Spinal cord (tissue), 10 donors: ENCODE data around the gene ATG5. TPM values are rescaled to one million over a fixed set of nuclear protein-coding genes. Genes with fewer than 3 reads are reported as not detected.
"Not testable (repeated sequence)": the region's sequence is repeated elsewhere in the genome, so short reads cannot be mapped to it uniquely, and the experiment has no call there.

ENCODE experiments used
- DNase-seq, 6 donors: peaks; one replicate each; pipeline versions ENCODE4 v3.0.0 to v3.0.0-alpha.2; 2013 to 2015; ENCODE audit warnings: low spot score in 6 of 6, low read depth in 4 of 6
- H3K27ac ChIP-seq: one replicate; pipeline ENCODE4 v1.5.1; 2013; ENCODE audit warnings: low read depth, low read length, control low read depth
- H3K27me3 ChIP-seq: one replicate; pipeline ENCODE4 v1.6.1; 2013; ENCODE audit warnings: low read length; ENCODE audit not compliant: control insufficient read depth, insufficient read depth
- H3K36me3 ChIP-seq: one replicate; pipeline ENCODE4 v1.6.1; 2013; ENCODE audit warnings: low read length; ENCODE audit not compliant: control insufficient read depth, insufficient read depth
- H3K4me1 ChIP-seq: one replicate; pipeline ENCODE4 v1.6.1; 2013; ENCODE audit warnings: low read length; ENCODE audit not compliant: control insufficient read depth, insufficient read depth
- H3K4me3 ChIP-seq: one replicate; pipeline ENCODE4 v1.5.1; 2013; ENCODE audit warnings: low read depth, low read length, control low read depth
- H3K9me3 ChIP-seq: one replicate; pipeline ENCODE4 v1.6.1; 2013; ENCODE audit warnings: low read length; ENCODE audit not compliant: control insufficient read depth, insufficient read depth
- WGBS: methylation state at CpG from one replicate; pipeline ENCODE4 v1.1.5; 2013; ENCODE audit warnings: missing lambda C conversion rate; ENCODE audit not compliant: insufficient coverage; 5-methylcytosine and 5-hydroxymethylcytosine counted together
- polyA plus RNA-seq, 2 donors: library from polyadenylated mRNA; unstranded; fragments of 120-200 nt; gene quantifications; one replicate each; pipeline ENCODE4 v1.2.1, GENCODE V29; 2013; ENCODE audit not compliant: insufficient read length in 2 of 2
- total RNA-seq, 2 donors: library from RNA; depleted of rRNA in 1 of 2; stranded (reverse); fragments of 120-200 nt in 1 of 2; fragments of >200 nt in 1 of 2; gene quantifications; one replicate each; pipeline versions ENCODE4 v1.2.3 to v1.2.4, GENCODE V29; 2013 to 2014
- donor health status: healthy.

ATG5 gene
- total and polyA plus RNA-seq, 4 donors = 29.1 to 63.8 (median 35.4) TPM

GRCh38 chr6:106243261-106243660, 82.3 kb downstream of the ATG5 start:
- no peak overlapping the region for H3K4me3 ChIP-seq
- H3K4me1 ChIP-seq = no peaks in the 10 kb centered on the region
- 91% methylated on average over 2 of the region's 4 CpGs for WGBS
- H3K9me3 ChIP-seq = no peaks in the 10 kb centered on the region
- H3K27ac ChIP-seq = no peak overlapping the region
- H3K36me3 ChIP-seq = no peaks in the 10 kb centered on the region
- no peak for DNase-seq
- H3K27me3 ChIP-seq = no peaks in the 10 kb centered on the region

GRCh38 chr6:106241498-106241897, 84.1 kb downstream of the ATG5 start:
- no peak for DNase-seq
- Histone ChIP-seq H3K4me3 (no peak overlapping the region), H3K4me1 (no peaks in the 10 kb centered on the region), H3K36me3 (no peaks in the 10 kb centered on the region), H3K27ac (no peak overlapping the region), H3K9me3 (no peaks in the 10 kb centered on the region), H3K27me3 (no peaks in the 10 kb centered on the region)

GRCh38 chr6:106237286-106237685, 88.3 kb downstream of the ATG5 start:
- no CpG with 5 or more reads among the region's 1 CpG for WGBS
- no peaks in the 10 kb centered on the region for H3K36me3 ChIP-seq
- no peak overlapping the region for H3K4me3 ChIP-seq
- H3K27ac ChIP-seq = no peak overlapping the region
- no peak for DNase-seq
- no peaks in the 10 kb centered on the region for H3K27me3 ChIP-seq
- H3K4me1 ChIP-seq = no peaks in the 10 kb centered on the region
- no peaks in the 10 kb centered on the region for H3K9me3 ChIP-seq

GRCh38 chr6:106229876-106230445, 95.6 kb downstream of the ATG5 start:
- not testable (repeated sequence) for H3K4me3 ChIP-seq, H3K9me3 ChIP-seq, DNase-seq, H3K36me3 ChIP-seq, H3K27ac ChIP-seq, H3K4me1 ChIP-seq, H3K27me3 ChIP-seq
- WGBS = 100% methylated on average over 1 of the region's 5 CpGs

- WGBS = 95% methylated on average over 16 of the region's 17 CpGs
- Histone ChIP-seq H3K4me1 (no peaks in the 10 kb centered on the region), H3K36me3 (peaks cover 4% of the 10 kb centered on the region), H3K4me3 (no peak overlapping the region), H3K9me3 (no peaks in the 10 kb centered on the region), H3K27me3 (no peaks in the 10 kb centered on the region), H3K27ac (no peak overlapping the region)
- DNase-seq = no peak
Measured at GRCh38 chr6:106227612-106228507, 97.7 kb downstream of the ATG5 start.

GRCh38 chr6:106226676-106227075, 98.9 kb downstream of the ATG5 start:
- no peaks in the 10 kb centered on the region for H3K9me3 ChIP-seq
- H3K4me1 ChIP-seq = no peaks in the 10 kb centered on the region
- no peak overlapping the region for H3K4me3 ChIP-seq
- no CpG with 5 or more reads among the region's 2 CpGs for WGBS
- H3K27ac ChIP-seq = no peak overlapping the region
- H3K36me3 ChIP-seq = peaks cover 4% of the 10 kb centered on the region
- no peak for DNase-seq
- no peaks in the 10 kb centered on the region for H3K27me3 ChIP-seq

GRCh38 chr6:106225581-106225980, 100.0 kb downstream of the ATG5 start:
- H3K9me3 ChIP-seq = no peaks in the 10 kb centered on the region
- H3K27ac ChIP-seq = no peak overlapping the region

GRCh38 chr6:106223300-106223930, 102.1 kb downstream of the ATG5 start:
- H3K27me3 ChIP-seq = no peaks in the 10 kb centered on the region
- peak in 5 of 6 donors; percentile 29 to 87 (median 45) for DNase-seq

More at GRCh38 chr6:106225581-106225980, 100.0 kb downstream of the ATG5 start:
- H3K27me3 ChIP-seq = no peaks in the 10 kb centered on the region
- peaks cover 4% of the 10 kb centered on the region for H3K36me3 ChIP-seq
- no peaks in the 10 kb centered on the region for H3K4me1 ChIP-seq
- no peak for DNase-seq
- no peak overlapping the region for H3K4me3 ChIP-seq

GRCh38 chr6:106220485-106220884, 105.1 kb downstream of the ATG5 start:
- H3K4me3 ChIP-seq = no peak overlapping the region
- H3K27me3 ChIP-seq = no peaks in the 10 kb centered on the region
- H3K27ac ChIP-seq = no peak overlapping the region
- DNase-seq = no peak
- no peaks in the 10 kb centered on the region for H3K4me1 ChIP-seq
- H3K36me3 ChIP-seq = no peaks in the 10 kb centered on the region
- H3K9me3 ChIP-seq = no peaks in the 10 kb centered on the region

More at GRCh38 chr6:106223300-106223930, 102.1 kb downstream of the ATG5 start:
- no peaks in the 10 kb centered on the region for H3K4me1 ChIP-seq
- H3K9me3 ChIP-seq = no peaks in the 10 kb centered on the region
- H3K36me3 ChIP-seq = peaks cover 4% of the 10 kb centered on the region
- H3K4me3 ChIP-seq = no peak overlapping the region
- no peak overlapping the region for H3K27ac ChIP-seq
- WGBS = no CpG with 5 or more reads among the region's 2 CpGs
